Suprapubic skin (tissue), 4 donors: ENCODE measurements around the gene FAM131C.

Experiments
- CTCF ChIP-seq, 2 donors: fragments of 200-600 bp in 1 of 2; fragments of 450-650 bp in 1 of 2; sonication (generic) in 1 of 2; IDR thresholded peaks; one replicate each; pipeline ENCODE4 v1.5.1; 2016 to 2019; ENCODE audit warnings: antibody characterized with exemption in 2 of 2, mild to moderate bottlenecking in 1 of 2, moderate library complexity in 1 of 2
- POLR2A ChIP-seq, 2 donors: fragments of 450-650 bp; IDR thresholded peaks; one replicate each; pipeline ENCODE4 v1.6.1; 2017; ENCODE audit warnings: antibody characterized with exemption in 2 of 2, mild to moderate bottlenecking in 2 of 2, moderate library complexity in 2 of 2
- POLR2AphosphoS5 ChIP-seq, 3 donors: sonication (generic); formaldehyde crosslinking; IDR thresholded peaks; one replicate each; pipeline ENCODE4 v1.6.1; 2017; ENCODE audit warnings: antibody characterized with exemption in 3 of 3

- TF ChIP-seq POLR2AphosphoS5 (IDR thresholded peaks at IDR 0.05) (no peak), CTCF (IDR thresholded peaks at IDR 0.05) (no peak), POLR2A (IDR thresholded peaks at IDR 0.05) (no peak)
Observed at GRCh38 chr1:16110456-16110855, 37.0 kb upstream of the FAM131C start.
